ENCODE results near the gene ADNP2.

- TF ChIP-seq CTCF (IDR thresholded peaks at IDR 0.05) (no peak), POLR2A (IDR thresholded peaks at IDR 0.05) (no peak)
Observed at GRCh38 chr18:80067897-80068296, 41.2 kb upstream of the ADNP2 start.
